CD4-positive, alpha-beta T cell treated with Interleukin-10 for 1 hour (primary cell): ENCODE measurements around the gene MPV17.

Source experiments
- DNase-seq: peaks from one replicate; pipeline ENCODE4 v3.0.0-alpha.2; 2020

Gene MPV17

GRCh38 chr2:27263287-27264252, 59.3 kb downstream of the MPV17 start:
- DNase-seq = no peak

GRCh38 chr2:27262379-27263286, 60.3 kb downstream of the MPV17 start, which contains the start of gene SLC30A3:
SLC30A3 (minus strand) TSS chr2:27263047; CDS start chr2:27262906, 141 bp downstream.
- peak; percentile 77 for DNase-seq

DNA sequence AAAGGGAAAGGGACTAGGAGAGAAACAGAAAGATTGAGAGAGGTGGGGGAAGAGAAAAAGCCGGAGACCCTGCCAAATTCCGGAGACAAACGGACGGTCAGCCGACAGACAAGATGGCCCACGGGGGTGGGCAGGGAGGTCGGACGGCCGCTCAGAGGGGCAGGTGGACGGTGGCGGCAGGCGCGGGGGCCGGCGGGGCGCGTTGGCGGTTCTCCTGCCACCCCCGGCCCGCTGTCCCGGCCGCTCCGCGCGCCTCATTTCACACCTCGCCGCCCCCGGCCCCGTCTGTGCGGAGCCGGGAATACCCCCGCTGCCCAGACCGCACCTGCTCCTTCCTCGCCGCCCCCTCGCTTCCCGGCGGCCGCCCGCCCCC, 61.0 kb downstream of the MPV17 start:
- no peak for DNase-seq

DNA sequence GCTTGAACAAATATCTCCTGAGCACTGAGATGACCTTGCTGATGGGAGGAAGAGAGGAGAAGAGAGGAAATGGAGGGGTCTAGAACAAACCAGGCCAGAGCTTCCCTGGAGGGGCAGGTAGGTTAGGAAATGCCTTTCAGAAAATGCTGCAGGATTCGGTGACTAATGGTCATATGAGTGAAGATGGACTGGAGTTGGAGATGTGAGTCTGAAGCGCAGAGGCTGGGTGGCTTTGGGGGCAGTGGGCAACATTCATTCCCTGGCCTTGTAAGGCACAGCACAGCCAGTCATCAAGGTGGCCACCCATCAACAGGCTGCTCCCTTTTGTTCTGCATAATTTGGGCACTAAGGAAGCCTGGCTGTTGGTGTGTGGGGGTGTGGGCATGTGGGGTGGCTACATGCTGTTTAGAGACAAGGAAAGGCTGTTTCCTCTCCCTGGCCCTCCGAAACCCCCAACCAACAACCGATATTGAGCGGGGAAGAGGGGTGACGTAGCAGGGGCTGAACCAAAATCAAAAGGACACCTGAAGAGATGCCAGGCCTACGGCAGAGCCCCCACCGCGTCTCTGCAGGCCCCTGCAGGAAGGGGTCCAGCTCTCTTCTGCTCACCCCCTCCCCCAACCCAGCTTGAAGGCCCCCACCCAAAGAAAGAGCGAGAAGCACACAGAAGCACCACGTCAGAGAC, 61.5 kb downstream of the MPV17 start:
- no peak for DNase-seq
